A673 (cell line): ENCODE results near the gene GGT5. TPM values are rescaled to one million over a fixed set of nuclear protein-coding genes. Genes with fewer than 3 reads are reported as not detected.
"Not testable (repeated sequence)": the region's sequence is repeated elsewhere in the genome, so short reads cannot be mapped to it uniquely, and the experiment has no call there.

Source experiments
- BruUV-seq: library from RNA; stranded (reverse); fragments of 400-500 nt; replicated peaks from 2 replicates; lab custom pipeline; 2021; lab: Mats Ljungman, UMichigan
- CTCF ChIA-PET: fragments of 300-600 bp; sonication (Branson Sonifier 250); formaldehyde crosslinking; loops from one replicate; lab custom pipeline; 2022; ENCODE audit warnings: antibody characterized with exemption; lab: Charles Lee
- POLR2A ChIA-PET: fragments of 300-600 bp; sonication (Branson Sonifier 250); formaldehyde crosslinking; loops from one replicate; lab custom pipeline; 2022; ENCODE audit warnings: antibody characterized with exemption; ENCODE audit not compliant: low non-redundant PET; lab: Charles Lee
- DNase-seq: peaks from one replicate; pipeline ENCODE4 v3.0.0-alpha.2; 2015; ENCODE audit warnings: low spot score
- H3K27ac ChIP-seq: fragments of 200-600 bp; sonication (generic); 2 replicates; pipeline ENCODE4 v1.5.1; 2016; ENCODE audit warnings: mixed run types, low read depth, mild to moderate bottlenecking, mixed read lengths, antibody characterized with exemption, low read length; ENCODE audit not compliant: poor library complexity, severe bottlenecking
- H3K27me3 ChIP-seq: fragments of 200-600 bp; sonication (generic); replicated peaks from 2 replicates; pipeline ENCODE4 v1.6.1; 2017; ENCODE audit warnings: mixed run types, low read depth, mild to moderate bottlenecking, mixed read lengths, antibody characterized with exemption, low read length; ENCODE audit not compliant: insufficient read depth, poor library complexity
- H3K36me3 ChIP-seq: fragments of 200-600 bp; sonication (generic); 2 replicates; pipeline ENCODE4 v1.6.1; 2016; ENCODE audit warnings: mixed run types, mild to moderate bottlenecking, mixed read lengths, antibody characterized with exemption, low read length; ENCODE audit not compliant: insufficient read depth, poor library complexity, severe bottlenecking
- H3K4me1 ChIP-seq: fragments of 200-600 bp; sonication (generic); 2 replicates; pipeline ENCODE4 v1.6.1; 2017; ENCODE audit warnings: mixed run types, mild to moderate bottlenecking, mixed read lengths, antibody characterized with exemption, low read length; ENCODE audit not compliant: insufficient read depth, poor library complexity, severe bottlenecking
- H3K4me3 ChIP-seq: fragments of 200-600 bp; sonication (generic); 2 replicates; pipeline ENCODE4 v1.5.1; 2016; ENCODE audit warnings: low read depth, mixed run types, mild to moderate bottlenecking, mixed read lengths, low read length; ENCODE audit not compliant: poor library complexity, severe bottlenecking
- H3K9me3 ChIP-seq: fragments of 200-600 bp; sonication (generic); 2 replicates; pipeline ENCODE4 v1.6.1; 2016; ENCODE audit warnings: mixed run types, low read depth, mild to moderate bottlenecking, mixed read lengths, antibody characterized with exemption, low read length; ENCODE audit not compliant: poor library complexity, severe bottlenecking
- EZH2 ChIP-seq: fragments of 200-600 bp; sonication (generic); IDR thresholded peaks from 2 replicates; pipeline ENCODE4 v1.6.1; 2017; ENCODE audit warnings: borderline replicate concordance, low read depth, mild to moderate bottlenecking, mixed read lengths, antibody characterized with exemption, low read length; ENCODE audit not compliant: poor library complexity, severe bottlenecking
- intact Hi-C: fragments of 100-400 bp; cut with micrococcal nuclease; formaldehyde crosslinking; loops from one replicate; pipeline ENCODE4 v1.10.0; 2022; ENCODE audit not compliant: unreplicated experiment
- total RNA-seq: library from RNA; stranded (reverse); gene quantifications from 2 replicates; pipeline ENCODE4 v1.2.3, GENCODE V29; 2021
- TF ChIP-seq, protein P1 (sequence below): fragments of 300-800, 200-600 bp; sonication (generic); conservative IDR thresholded peaks from 2 replicates; pipeline ENCODE4 v1.5.1; 2017; ENCODE audit warnings: low read depth, mild to moderate bottlenecking, antibody characterized with exemption, low read length, moderate library complexity, mixed read lengths

GGT5 gene
- total RNA-seq, 1 experiment from 2014 or later: not detected

DNA sequence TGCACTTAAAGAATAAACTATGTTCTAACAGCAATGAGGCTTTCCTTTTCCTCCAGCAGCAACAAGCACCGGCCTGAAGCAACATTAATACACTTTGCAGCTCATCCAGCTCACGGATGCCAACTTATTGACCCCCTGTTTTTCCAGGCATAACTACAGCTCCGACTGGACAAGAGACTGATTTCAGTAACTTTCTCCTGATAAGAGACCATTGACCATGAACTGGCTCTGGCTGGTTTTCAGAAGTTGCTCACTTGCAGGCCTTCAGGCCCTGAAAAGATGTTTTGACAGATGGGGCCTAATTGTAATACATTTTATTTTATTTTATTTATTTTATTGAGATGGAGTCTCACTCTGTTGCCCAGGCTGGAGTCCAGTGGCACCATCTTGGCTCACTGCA is 27.5 kb downstream of the GGT5 start:
- intact Hi-C loops: no loop called here
- no TSS peak for BruUV-seq
- CTCF ChIA-PET: no interaction called here

DNA sequence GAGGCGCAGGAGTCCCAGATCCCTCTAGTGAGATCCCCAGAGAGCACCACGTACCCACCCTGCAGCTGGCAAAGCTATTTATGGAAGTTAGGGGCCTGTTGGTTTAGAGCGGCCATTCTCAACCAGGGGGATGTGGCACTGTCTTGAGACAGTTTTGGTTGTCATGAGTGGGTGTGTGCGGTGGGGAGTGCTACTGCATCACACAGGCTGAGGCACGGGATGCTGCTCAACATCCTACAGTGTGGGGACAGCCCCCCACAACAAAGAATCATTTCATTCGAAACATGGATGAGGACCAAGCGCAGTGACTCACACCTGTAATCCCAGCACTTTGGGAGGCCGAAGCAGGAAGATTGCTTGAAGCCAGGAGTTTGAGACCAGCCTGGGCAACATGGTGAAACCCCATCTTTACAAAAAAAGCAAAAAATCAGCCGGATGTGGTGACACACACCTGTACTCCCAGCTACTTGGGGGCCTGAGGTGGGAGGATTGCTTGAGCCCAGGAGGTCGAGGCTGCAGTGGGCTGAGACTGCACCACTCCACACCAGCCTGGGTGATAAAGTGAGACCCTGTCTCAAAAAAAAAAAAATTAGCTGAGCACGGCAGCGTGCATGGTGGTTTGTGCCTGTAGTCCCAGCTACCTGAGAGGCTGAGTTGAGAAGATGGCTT is 28.2 kb downstream of the GGT5 start:
- TF ChIP-seq, protein P1, sequence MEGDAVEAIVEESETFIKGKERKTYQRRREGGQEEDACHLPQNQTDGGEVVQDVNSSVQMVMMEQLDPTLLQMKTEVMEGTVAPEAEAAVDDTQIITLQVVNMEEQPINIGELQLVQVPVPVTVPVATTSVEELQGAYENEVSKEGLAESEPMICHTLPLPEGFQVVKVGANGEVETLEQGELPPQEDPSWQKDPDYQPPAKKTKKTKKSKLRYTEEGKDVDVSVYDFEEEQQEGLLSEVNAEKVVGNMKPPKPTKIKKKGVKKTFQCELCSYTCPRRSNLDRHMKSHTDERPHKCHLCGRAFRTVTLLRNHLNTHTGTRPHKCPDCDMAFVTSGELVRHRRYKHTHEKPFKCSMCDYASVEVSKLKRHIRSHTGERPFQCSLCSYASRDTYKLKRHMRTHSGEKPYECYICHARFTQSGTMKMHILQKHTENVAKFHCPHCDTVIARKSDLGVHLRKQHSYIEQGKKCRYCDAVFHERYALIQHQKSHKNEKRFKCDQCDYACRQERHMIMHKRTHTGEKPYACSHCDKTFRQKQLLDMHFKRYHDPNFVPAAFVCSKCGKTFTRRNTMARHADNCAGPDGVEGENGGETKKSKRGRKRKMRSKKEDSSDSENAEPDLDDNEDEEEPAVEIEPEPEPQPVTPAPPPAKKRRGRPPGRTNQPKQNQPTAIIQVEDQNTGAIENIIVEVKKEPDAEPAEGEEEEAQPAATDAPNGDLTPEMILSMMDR: no peak
- TF ChIP-seq EZH2: no peak
- Histone ChIP-seq H3K9me3 (no peaks in the 10 kb centered on the region), H3K27ac (no peak overlapping the region), H3K4me3 (no peak overlapping the region), H3K27me3 (no peaks in the 10 kb centered on the region), H3K36me3 (no peaks in the 10 kb centered on the region), H3K4me1 (no peaks in the 10 kb centered on the region)
- POLR2A ChIA-PET: no interaction called here
- intact Hi-C loops: no loop called here
- no TSS peak for BruUV-seq
- no peak for DNase-seq
- CTCF ChIA-PET: no interaction called here

More for the DNA sequence above, 27.5 kb downstream of the GGT5 start:
- Histone ChIP-seq H3K27ac (no peak overlapping the region), H3K9me3 (no peaks in the 10 kb centered on the region), H3K27me3 (no peaks in the 10 kb centered on the region), H3K4me3 (no peak overlapping the region), H3K36me3 (no peaks in the 10 kb centered on the region), H3K4me1 (no peaks in the 10 kb centered on the region)
- POLR2A ChIA-PET: no interaction called here
- TF ChIP-seq, protein P1: no peak
- TF ChIP-seq EZH2: no peak
- no peak for DNase-seq

DNA sequence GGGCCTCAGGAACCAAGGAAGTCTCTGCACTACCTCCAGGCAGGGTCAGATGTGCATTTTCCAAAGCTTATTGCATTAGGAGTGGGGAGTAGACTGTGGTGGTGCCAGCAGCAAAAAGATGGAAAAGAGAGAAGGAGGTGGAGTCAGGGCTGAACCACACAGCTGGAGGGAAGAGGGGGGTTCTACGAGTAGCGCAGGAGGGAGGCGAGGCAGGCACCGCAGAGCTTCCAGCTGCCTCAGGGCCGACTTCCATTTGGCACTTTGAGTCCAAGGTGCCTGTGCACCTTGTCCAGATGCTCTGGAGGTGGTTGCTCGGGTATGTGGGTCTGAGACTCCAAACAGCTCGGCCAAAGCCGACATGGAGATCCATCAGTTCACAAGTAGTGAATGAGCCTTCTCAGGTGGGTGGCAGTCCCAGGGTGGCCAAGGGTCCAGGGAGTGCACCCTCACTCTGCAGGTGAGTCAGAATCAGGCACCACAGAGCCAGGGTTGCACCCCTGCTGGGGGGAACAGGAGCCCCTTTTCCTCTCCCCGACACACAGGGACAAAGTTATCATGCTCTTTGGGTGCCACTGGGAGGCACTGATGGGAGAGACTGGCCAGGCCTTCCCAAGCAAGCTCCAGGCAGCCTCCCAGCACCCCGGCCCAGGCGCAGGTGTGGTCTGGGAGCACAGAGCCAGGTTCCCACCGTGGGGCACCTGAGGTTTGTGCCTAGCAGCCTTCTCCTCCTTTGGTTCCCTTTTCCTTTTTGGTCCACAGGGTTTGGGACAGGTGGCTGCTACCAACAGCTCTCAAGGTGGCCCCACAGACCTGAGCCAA is 30.2 kb downstream of the GGT5 start:
- no peaks in the 10 kb centered on the region for H3K27me3 ChIP-seq
- TF ChIP-seq, protein P1: no peak
- TF ChIP-seq EZH2: no peak
- no peaks in the 10 kb centered on the region for H3K9me3 ChIP-seq
- H3K4me3 ChIP-seq: no peak overlapping the region
- H3K4me1 ChIP-seq: peaks cover under 1% of the 10 kb centered on the region
- POLR2A ChIA-PET: no interaction called here
- DNase-seq: no peak
- H3K27ac ChIP-seq: no peak overlapping the region
- BruUV-seq: no TSS peak
- CTCF ChIA-PET: no interaction called here
- intact Hi-C loops: no loop called here
- no peaks in the 10 kb centered on the region for H3K36me3 ChIP-seq

DNA sequence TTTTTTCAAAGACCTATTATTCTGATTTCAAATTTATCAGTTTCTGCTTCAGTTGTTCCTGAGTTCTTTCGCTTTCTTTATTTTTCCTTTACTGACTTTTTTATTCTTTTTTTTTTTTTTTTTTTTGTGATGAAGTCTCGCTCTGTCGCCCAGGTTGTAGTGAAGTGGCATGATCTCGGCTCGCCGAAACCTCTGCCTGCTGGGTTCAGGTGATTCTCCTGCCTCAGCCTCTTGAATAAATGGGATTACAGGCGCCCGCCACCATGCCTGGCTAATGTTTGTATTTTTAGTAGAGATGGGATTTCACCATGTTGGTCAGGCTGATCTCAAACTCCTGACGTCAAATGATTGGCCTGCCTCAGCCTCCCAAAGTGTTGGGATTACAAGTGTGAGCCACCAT is 31.8 kb downstream of the GGT5 start:
- POLR2A ChIA-PET, intact Hi-C loops: not testable (repeated sequence)
- CTCF ChIA-PET: interaction anchor here (0.7 kb wide), 1 partner anchor 69 kb away, joined by 7 read pairs; no protein-coding TSS in a partner anchor

DNA sequence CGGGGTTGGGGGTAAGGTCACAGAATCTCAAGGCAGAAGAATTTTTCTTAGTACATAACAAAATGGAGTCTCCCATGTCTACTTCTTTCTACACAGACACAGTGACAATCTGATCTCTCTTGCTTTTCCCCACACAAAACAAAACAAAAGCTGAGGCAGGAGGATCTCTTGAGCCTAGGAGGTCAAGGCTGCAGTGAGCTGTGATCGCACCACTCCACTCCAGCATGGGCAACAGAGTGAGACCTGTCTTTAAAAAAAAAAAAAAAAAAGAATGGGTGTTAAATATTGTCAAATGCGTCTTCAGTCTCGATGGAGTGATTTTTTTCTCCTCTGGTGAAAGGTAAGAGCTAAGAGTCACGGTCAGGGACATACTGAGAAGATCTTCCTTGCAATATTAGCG is 33.2 kb downstream of the GGT5 start:
- H3K27me3 ChIP-seq, H3K9me3 ChIP-seq, BruUV-seq, H3K4me3 ChIP-seq, H3K36me3 ChIP-seq, POLR2A ChIA-PET, H3K27ac ChIP-seq, CTCF ChIA-PET, DNase-seq, intact Hi-C loops: not testable (repeated sequence)
- H3K4me1 ChIP-seq: peaks cover 19% of the 10 kb centered on the region

More for the DNA sequence above, 31.8 kb downstream of the GGT5 start:
- H3K4me1 ChIP-seq, DNase-seq, H3K27me3 ChIP-seq, H3K9me3 ChIP-seq, H3K27ac ChIP-seq, BruUV-seq, H3K4me3 ChIP-seq, H3K36me3 ChIP-seq: not testable (repeated sequence)
